ENCODE results near the gene OR2L8.

- TF ChIP-seq CTCF (conservative IDR thresholded peaks at IDR 0.05 in 1 of 2, IDR thresholded peaks at IDR 0.05 in 1 of 2; ENCODE audit: extremely low read depth in 1 of 2, insufficient read depth in 1 of 2, low read depth in 1 of 2, low read length in 2 of 2) (no peak), EZH2 (IDR thresholded peaks at IDR 0.05; ENCODE audit: borderline replicate concordance, low read length) (no peak)
Measured at GRCh38 chr1:247953408-247953807, 4.8 kb downstream of the OR2L8 start.
